HG03558 (cell line): ENCODE data around the gene FGD3.

Experiments used
- ATAC-seq: cut with Tn5 transposase; IDR thresholded peaks from one replicate; pipeline ENCODE4 v1.9.1; 2021; ENCODE audit warnings: moderate number of reproducible peaks; ENCODE audit not compliant: unreplicated experiment; ENCODE audit errors: extremely low read depth

The FGD3 gene

DNA sequence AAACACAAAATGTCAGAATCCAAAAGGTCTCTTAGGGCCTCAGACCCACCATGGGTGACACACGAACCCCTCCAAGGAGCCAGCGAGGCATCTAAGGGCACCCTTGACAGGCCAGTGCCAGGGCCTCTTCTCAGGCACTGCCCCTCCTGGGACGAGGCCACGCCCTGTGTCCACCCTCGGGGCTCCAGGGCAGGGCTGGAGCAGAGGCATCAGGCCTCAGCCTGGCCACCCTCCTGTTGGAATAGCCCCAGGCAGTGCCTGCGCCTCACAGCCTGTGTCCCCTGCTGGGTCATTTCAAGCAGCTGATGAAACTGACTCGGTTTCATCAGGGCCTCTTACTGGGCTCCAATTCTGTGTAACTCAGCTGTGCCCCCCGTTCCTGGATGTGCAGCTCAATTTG is 78.4 kb downstream of the FGD3 start:
- no peak for ATAC-seq

- ATAC-seq = no peak
Measured at GRCh38 chr9:93026640-93027039, 79.3 kb downstream of the FGD3 start.

DNA sequence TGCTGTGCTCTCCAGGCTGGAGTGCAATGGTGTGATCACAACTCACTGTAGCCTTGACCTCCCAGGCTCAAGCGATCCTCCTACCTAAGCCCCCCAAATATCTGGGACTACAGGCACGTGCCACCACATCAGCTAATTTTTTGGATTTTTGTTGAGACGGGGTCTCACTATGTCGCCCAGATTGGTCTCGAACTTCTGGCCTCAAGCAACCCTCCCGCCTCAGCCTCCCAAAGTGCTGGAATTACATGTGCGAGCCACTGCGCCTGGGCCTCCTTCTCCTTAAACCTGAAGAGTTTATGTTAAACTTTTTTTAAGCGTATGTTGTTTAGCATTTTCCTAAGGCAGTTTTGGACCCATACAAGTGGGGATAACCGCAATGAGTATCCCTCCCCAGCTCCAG is 80.4 kb downstream of the FGD3 start:
- no peak for ATAC-seq

GRCh38 chr9:93028448-93029006 is 81.2 kb downstream of the FGD3 start:
- no peak for ATAC-seq

- ATAC-seq = no peak
Measured at GRCh38 chr9:93030642-93031628, 83.6 kb downstream of the FGD3 start.

- no peak for ATAC-seq
Measured at GRCh38 chr9:93031629-93032430, 84.5 kb downstream of the FGD3 start.

DNA sequence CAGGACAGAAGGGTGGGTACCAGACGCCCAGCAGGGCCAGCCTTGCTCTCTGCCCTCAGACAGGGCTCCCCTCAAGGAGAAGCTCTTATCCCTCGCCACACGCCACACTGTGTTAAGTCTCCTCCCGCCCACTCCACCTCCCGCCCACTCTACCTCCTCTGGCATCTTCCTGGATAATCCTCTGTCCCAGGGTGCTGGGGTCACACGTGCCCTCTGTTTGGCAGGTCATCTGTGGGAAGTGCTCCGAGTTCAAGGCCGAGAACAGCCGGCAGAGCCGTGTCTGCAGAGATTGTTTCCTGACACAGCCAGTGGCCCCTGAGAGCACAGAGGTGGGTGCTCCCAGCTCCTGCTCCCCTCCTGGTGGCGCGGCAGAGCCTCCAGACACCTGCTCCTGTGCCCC is 85.2 kb downstream of the FGD3 start:
- no peak for ATAC-seq

- ATAC-seq = no peak
Measured at GRCh38 chr9:93033531-93033930, 86.2 kb downstream of the FGD3 start.

DNA sequence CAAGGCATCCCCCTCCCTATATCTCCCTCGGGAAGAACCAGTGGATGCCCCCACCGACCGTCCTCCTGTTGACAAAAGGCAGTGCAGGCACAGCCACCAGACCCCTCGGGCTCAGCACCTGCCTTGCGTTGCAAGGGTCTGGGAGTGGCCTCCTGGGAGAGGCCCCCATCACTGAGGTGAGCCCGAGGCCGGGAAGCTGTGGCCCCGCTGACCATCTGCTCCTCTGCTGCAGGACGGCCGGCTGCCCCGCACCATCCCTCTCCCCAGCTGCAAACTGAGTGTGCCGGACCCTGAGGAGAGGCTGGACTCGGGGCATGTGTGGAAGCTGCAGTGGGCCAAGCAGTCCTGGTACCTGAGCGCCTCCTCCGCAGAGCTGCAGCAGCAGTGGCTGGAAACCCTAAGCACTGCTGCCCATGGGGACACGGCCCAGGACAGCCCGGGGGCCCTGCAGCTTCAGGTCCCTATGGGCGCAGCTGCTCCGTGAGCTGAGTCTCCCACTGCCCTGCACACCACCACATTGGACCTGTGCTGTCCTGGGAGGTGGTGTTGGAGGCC is 87.9 kb downstream of the FGD3 start:
- ATAC-seq = no peak

DNA sequence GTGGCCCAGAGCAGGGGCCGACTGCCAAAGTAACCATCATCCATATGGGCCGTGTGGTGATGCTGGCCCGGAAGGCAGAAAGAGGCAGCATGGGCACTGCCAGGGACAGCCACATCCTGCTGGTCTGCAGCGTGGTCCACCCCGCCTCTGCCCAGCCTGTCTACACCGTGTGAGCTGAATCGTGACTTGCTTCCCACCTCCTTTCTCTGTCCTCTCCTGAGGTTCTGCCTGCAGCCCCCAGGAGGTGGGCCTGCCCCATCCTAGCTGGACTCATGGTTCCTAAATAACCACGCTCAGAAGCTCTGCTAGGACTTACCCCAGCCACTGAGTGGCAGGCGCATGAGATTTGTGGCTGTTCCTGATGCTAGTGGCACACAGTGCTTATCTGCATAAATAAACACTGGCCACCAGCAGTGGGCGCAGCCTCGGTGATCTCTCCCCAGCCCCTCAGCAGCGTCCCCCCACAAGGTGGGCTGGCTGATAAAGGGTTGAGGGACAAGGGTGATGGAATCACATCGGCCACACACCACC is 88.6 kb downstream of the FGD3 start:
- ATAC-seq = no peak

DNA sequence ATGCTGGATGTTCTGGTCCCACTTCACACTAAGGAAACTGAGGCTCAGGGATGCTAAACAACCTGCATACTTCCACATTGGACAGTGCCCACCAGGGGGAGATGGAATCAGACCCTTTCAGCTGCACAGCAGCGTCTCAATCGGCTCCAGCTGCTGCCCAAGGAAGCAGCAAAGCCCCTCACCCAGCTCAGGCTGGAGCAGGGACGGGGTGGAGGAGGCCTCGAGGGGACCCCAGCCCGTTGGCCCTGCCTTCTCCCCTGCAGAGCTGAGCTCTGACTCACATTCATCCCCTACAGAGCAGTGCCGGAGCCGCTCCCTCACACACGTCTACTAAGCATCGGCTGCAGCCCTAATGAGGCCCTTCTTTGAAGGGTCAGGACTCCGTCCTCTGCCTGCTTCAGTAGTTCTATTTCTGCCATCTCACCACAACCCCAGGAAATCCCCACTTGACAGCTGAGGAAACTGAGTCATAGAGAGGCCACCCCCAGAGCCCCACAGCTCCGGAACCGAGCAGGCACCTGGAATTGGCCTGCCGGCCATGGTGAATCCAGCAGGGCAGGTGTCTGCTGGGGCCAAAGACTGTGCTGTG is 89.7 kb downstream of the FGD3 start:
- ATAC-seq = no peak

GRCh38 chr9:93037476-93037971 is 90.2 kb downstream of the FGD3 start:
- ATAC-seq = no peak

- ATAC-seq = no peak
Measured at GRCh38 chr9:93038918-93039317, 91.6 kb downstream of the FGD3 start.

DNA sequence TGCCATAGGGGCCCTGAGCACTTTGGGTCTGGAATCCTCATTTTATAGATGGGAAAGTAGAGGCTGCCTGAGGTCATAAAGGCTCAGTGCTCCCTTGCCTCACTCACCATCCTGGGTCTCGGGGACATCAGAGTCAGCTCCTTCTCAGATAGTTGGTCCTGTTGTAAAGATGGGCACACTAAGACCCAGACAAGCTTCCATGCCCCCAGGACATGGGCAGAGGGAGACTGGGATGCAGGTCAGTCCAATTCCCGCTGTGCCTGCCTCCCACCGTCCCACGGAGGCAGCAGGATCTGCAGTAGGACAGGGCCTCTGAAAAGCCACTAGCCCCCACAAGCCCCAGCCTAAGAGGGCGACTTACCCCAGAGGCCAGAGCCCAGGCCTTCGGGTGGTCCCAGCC is 92.1 kb downstream of the FGD3 start:
- no peak for ATAC-seq

DNA sequence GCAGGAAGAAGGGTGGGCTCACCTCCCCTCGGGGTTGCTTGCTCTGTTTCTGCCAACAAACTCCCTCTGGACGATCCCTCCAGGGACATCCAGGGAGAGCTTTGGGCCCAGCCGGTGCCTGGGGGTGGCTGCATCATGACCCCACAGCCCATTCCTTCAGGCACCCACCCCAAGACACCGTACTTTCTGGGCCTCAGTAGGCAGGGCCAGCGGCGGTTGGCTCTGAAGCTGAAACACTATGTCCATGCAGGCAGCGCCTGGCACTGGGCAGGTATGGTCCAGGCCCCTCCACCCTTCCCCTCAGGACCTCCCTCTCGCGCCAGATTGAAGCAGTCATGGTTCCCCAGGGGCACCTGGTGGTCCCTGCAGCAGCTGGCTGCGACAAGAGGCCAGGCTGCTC is 92.7 kb downstream of the FGD3 start:
- no peak for ATAC-seq

DNA sequence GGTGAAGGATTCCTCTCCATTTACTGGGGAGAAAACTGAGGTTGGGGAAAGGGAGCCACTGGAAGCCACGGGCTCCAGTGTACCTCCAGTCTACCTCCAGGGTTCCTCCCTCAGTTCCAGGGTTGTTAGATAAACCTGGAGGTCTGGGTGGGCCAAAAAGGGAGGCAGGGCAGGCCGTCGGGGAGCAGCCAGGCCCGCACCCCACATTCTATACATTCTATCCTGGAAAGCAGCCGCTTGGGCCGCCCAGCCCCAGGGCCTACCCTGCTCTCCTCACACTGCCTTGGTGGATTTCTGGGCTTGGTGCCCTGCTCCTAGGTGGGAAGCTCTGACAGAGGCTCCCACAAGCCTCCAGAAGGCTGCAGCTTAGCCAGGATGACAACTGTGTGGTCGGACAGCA is 93.1 kb downstream of the FGD3 start:
- no peak for ATAC-seq

DNA sequence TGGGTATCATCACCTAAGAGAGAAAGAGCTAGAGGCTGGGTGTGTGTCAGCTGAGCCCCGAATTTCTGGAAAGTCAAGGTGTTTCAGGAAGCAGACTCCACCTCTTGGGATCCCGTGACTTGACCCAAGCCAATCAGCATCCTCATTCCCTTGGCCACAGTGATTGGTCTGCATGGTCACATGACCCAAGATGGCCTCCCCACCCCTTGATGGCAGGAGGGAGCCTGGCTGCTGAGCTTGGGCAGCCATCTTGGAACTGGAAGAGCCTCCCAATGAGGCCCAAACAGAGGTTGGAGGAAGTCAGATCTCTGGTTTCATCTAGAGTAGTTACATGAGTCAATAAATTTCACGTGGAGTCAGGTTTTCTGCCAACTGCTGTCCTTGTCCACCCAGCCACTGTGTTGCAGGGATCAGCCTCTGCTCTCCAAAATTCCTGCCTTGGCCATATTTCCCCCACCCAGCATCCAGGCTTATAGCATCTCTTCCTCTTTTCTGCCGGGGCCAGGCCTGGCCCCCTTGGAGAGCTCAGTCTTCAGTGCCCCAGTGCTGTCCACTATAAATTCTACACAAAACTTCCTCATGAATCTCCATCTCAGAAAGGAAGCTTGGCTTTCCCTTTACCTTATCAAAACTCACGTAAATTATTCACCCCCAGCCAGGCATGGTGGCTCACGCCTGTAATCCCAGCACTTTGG is 93.9 kb downstream of the FGD3 start:
- no peak for ATAC-seq

DNA sequence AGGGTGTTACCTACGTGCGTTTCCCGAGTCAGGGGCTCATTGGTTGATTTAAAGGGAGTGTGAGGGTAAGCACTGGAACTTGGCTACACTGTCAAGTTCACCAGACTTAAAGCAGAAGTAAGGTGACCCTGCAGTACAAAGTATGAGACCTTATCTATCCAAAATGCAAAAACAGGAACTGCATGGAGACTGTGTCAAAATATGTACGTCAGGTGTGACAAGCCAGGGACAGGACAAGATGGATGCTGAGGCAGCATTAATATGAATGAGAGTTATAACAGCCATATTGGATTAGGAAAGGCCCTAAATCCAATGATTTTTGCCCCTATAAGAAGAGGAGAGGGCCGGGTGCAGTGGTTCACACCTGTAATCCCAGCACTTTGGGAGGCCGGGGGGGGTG is 95.8 kb downstream of the FGD3 start:
- ATAC-seq = no peak

DNA sequence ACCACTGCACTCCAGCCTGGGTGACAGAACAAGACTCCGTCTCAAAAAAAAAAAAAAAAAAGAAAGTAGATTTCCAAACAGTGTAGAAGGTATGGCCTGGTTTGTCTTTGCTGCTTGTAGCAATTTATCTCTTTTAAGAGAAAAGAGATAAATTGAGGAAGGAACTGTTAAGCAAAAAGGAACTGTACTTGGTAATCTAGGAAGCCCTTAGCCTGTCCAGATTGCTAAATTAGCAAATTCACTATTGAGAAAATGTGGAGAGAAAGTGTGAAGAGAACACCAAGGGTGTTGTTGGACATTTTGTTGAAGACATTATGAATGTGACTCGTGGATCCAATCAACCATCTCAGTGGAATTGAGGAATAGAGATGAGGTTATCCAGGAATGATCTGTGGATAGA is 98.2 kb downstream of the FGD3 start:
- no peak for ATAC-seq
